ENCODE data around the gene PCK1.

Gene PCK1

DNA sequence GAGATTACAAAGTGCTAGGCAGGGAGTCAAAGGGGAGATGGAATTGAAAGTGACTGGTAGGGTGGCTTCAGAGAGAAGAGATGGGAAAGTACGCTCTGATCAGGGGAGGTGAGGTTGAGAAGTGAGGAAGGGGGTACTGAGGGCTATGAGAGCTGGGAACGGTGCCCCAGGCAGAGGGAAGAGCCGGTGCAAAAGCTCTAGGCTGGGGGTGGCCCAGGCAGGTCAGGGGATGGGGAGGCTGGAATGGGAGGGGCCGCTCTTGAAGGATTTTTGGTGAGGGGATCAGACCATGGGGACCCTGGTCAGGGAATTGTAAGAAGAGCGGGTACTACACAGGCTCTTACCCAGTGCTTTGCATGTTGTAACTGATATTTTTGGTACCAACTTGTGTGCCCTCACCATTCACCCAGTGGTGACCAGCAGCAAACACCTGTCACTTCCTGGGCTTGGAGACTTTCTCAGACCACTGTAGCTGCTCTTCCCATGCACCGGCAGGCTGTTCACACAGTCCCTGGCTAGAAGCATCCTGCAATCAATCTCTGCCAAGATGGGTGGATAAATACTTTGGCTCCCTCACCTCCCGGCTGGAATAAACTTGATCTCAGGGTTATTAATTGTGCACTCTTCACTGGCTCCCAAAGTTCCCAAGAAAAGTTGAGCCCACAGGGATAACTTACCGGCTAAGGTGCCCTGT lies 24.0 kb downstream of the PCK1 start:
- Histone ChIP-seq H2BK12ac (ENCODE audit: low read length in 2 of 2) (no peak overlapping the region), H2BK5ac (ENCODE audit: low read depth, low read length, poor library complexity, severe bottlenecking) (no peak overlapping the region), H3K27me3 (ENCODE audit: control insufficient read depth in 1 of 2, insufficient read depth in 1 of 2, low read length in 2 of 2) (peaks cover 45 to 79% of the 10 kb centered on the region in 2 experiments), H2AK5ac (ENCODE audit: low read length, severe bottlenecking) (no peak overlapping the region), H3K79me1 (replicated peaks; ENCODE audit: low read length, poor library complexity, severe bottlenecking) (no peaks in the 10 kb centered on the region), H3K9me3 (ENCODE audit: control insufficient read depth, low read length) (peaks cover 19% of the 10 kb centered on the region), H3K4ac (ENCODE audit: low read depth in 1 of 2, low read length in 2 of 2) (no peak overlapping the region), H2BK120ac (ENCODE audit: low read depth, low read length) (no peak overlapping the region), H3K36me3 (ENCODE audit: control insufficient read depth in 1 of 2, insufficient read depth in 2 of 2, low read depth in 1 of 2, low read length in 2 of 2) (no peaks in the 10 kb centered on the region), H3K18ac (ENCODE audit: low read depth in 1 of 2, low read length in 2 of 2) (no peak overlapping the region), H4K8ac (ENCODE audit: low read length) (no peak overlapping the region), H3K9ac (ENCODE audit: low read length) (no peak overlapping the region), H3K27ac (ENCODE audit: low read length, poor library complexity, severe bottlenecking) (no peak overlapping the region), H3K4me1 (ENCODE audit: control insufficient read depth, insufficient read depth, low read depth, low read length) (peaks cover 6% of the 10 kb centered on the region), H2BK15ac (ENCODE audit: low read depth, poor library complexity, severe bottlenecking) (no peak overlapping the region), H3K4me2 (ENCODE audit: low read length, poor library complexity, severe bottlenecking) (no peak overlapping the region), H4K91ac (ENCODE audit: low read length) (no peak overlapping the region), H3K23ac (ENCODE audit: low read length in 2 of 2) (no peak overlapping the region), H3K14ac (ENCODE audit: low read length in 2 of 2) (no peak overlapping the region), H3K4me3 (ENCODE audit: insufficient read depth in 1 of 2, low read depth in 1 of 2, low read length in 2 of 2) (no peak overlapping the region), H2AFZ (ENCODE audit: low read depth, low read length) (no peak overlapping the region)
- 77% methylated on average over 8 of the region's 8 CpGs for WGBS
- DNase-seq, result no peak

- peaks cover 48 to 79% of the 10 kb centered on the region in 2 experiments for H3K27me3 ChIP-seq (ENCODE audit: control insufficient read depth in 1 of 2, insufficient read depth in 1 of 2, low read length in 2 of 2)
- H2AK5ac ChIP-seq (ENCODE audit: low read length, severe bottlenecking), result no peak overlapping the region
- no peak overlapping the region for H3K23ac ChIP-seq (ENCODE audit: low read length in 2 of 2)
- WGBS, result 77% methylated on average over 17 of the region's 17 CpGs
- H3K4ac ChIP-seq (ENCODE audit: low read depth in 1 of 2, low read length in 2 of 2), result no peak overlapping the region
- peaks cover 6% of the 10 kb centered on the region for H3K4me1 ChIP-seq (ENCODE audit: control insufficient read depth, insufficient read depth, low read depth, low read length)
- H3K9ac ChIP-seq (ENCODE audit: low read length), result no peak overlapping the region
- no peak overlapping the region for H4K91ac ChIP-seq (ENCODE audit: low read length)
- no peak overlapping the region for H3K4me2 ChIP-seq (ENCODE audit: low read length, poor library complexity, severe bottlenecking)
- H4K8ac ChIP-seq (ENCODE audit: low read length), result no peak overlapping the region
- no peak overlapping the region for H3K27ac ChIP-seq (ENCODE audit: low read length, poor library complexity, severe bottlenecking)
- H2AFZ ChIP-seq (ENCODE audit: low read depth, low read length), result no peak overlapping the region
- peaks cover 19% of the 10 kb centered on the region for H3K9me3 ChIP-seq (ENCODE audit: control insufficient read depth, low read length)
- no peak overlapping the region for H3K4me3 ChIP-seq (ENCODE audit: insufficient read depth in 1 of 2, low read depth in 1 of 2, low read length in 2 of 2)
- H3K14ac ChIP-seq (ENCODE audit: low read length in 2 of 2), result no peak overlapping the region
- no peak overlapping the region for H2BK12ac ChIP-seq (ENCODE audit: low read length in 2 of 2)
- no peaks in the 10 kb centered on the region for H3K79me1 ChIP-seq (replicated peaks; ENCODE audit: low read length, poor library complexity, severe bottlenecking)
- no peaks in the 10 kb centered on the region for H3K36me3 ChIP-seq (ENCODE audit: control insufficient read depth in 1 of 2, insufficient read depth in 2 of 2, low read depth in 1 of 2, low read length in 2 of 2)
- H2BK5ac ChIP-seq (ENCODE audit: low read depth, low read length, poor library complexity, severe bottlenecking), result no peak overlapping the region
- H2BK15ac ChIP-seq (ENCODE audit: low read depth, poor library complexity, severe bottlenecking), result no peak overlapping the region
- H3K18ac ChIP-seq (ENCODE audit: low read depth in 1 of 2, low read length in 2 of 2), result no peak overlapping the region
- no peak for DNase-seq
- no peak overlapping the region for H2BK120ac ChIP-seq (ENCODE audit: low read depth, low read length)
These were observed 24.7 kb downstream of the PCK1 start for GRCh38 chr20:57585466-57586213.

- WGBS, result 66% methylated on average over 8 of the region's 8 CpGs
- no peak for DNase-seq
- Histone ChIP-seq H3K27me3 (ENCODE audit: control insufficient read depth in 1 of 2, insufficient read depth in 1 of 2, low read length in 2 of 2) (peaks cover 48 to 73% of the 10 kb centered on the region in 2 experiments), H3K23ac (ENCODE audit: low read length in 2 of 2) (no peak overlapping the region), H3K4me1 (ENCODE audit: control insufficient read depth, insufficient read depth, low read depth, low read length) (peaks cover 6% of the 10 kb centered on the region), H4K8ac (ENCODE audit: low read length) (no peak overlapping the region), H3K4me3 (ENCODE audit: insufficient read depth in 1 of 2, low read depth in 1 of 2, low read length in 2 of 2) (peak overlapping the region in 1 of 2 experiments; percentile 0), H3K4me2 (ENCODE audit: low read length, poor library complexity, severe bottlenecking) (no peak overlapping the region), H3K14ac (ENCODE audit: low read length in 2 of 2) (no peak overlapping the region), H2AK5ac (ENCODE audit: low read length, severe bottlenecking) (no peak overlapping the region), H3K4ac (ENCODE audit: low read depth in 1 of 2, low read length in 2 of 2) (no peak overlapping the region), H3K79me1 (replicated peaks; ENCODE audit: low read length, poor library complexity, severe bottlenecking) (no peaks in the 10 kb centered on the region), H2BK5ac (ENCODE audit: low read depth, low read length, poor library complexity, severe bottlenecking) (no peak overlapping the region), H3K9ac (ENCODE audit: low read length) (no peak overlapping the region), H2BK12ac (ENCODE audit: low read length in 2 of 2) (no peak overlapping the region), H2BK15ac (ENCODE audit: low read depth, poor library complexity, severe bottlenecking) (no peak overlapping the region), H3K18ac (ENCODE audit: low read depth in 1 of 2, low read length in 2 of 2) (no peak overlapping the region), H3K9me3 (ENCODE audit: control insufficient read depth, low read length) (peaks cover 19% of the 10 kb centered on the region), H3K27ac (ENCODE audit: low read length, poor library complexity, severe bottlenecking) (no peak overlapping the region), H3K36me3 (ENCODE audit: control insufficient read depth in 1 of 2, insufficient read depth in 2 of 2, low read depth in 1 of 2, low read length in 2 of 2) (no peaks in the 10 kb centered on the region), H4K91ac (ENCODE audit: low read length) (no peak overlapping the region), H2AFZ (ENCODE audit: low read depth, low read length) (no peak overlapping the region), H2BK120ac (ENCODE audit: low read depth, low read length) (no peak overlapping the region)
These were observed 25.5 kb downstream of the PCK1 start for GRCh38 chr20:57586370-57586793.

DNA sequence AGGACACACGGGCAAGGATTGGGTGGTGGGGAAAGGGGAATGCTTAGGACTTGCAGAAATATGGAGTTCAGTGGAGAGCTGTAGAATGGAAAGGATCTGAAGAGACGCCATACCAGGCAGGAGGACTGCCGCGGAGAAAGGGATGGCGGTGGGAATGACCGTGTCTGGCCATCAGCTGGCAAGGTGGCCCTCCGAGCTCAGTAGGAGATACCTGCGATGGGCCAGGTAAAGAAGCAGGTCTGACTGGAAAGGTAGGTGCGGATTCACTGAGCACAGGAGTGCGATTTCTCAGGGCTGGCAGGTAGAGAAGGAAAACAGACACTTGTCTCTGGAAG lies 26.0 kb downstream of the PCK1 start:
- Histone ChIP-seq H3K14ac (ENCODE audit: low read length in 2 of 2) (no peak overlapping the region), H4K8ac (ENCODE audit: low read length) (no peak overlapping the region), H3K36me3 (ENCODE audit: control insufficient read depth in 1 of 2, insufficient read depth in 2 of 2, low read depth in 1 of 2, low read length in 2 of 2) (no peaks in the 10 kb centered on the region), H3K18ac (ENCODE audit: low read depth in 1 of 2, low read length in 2 of 2) (no peak overlapping the region), H3K9me3 (ENCODE audit: control insufficient read depth, low read length) (peaks cover 19% of the 10 kb centered on the region), H2BK12ac (ENCODE audit: low read length in 2 of 2) (no peak overlapping the region), H3K4me3 (ENCODE audit: insufficient read depth in 1 of 2, low read depth in 1 of 2, low read length in 2 of 2) (no peak overlapping the region), H2AK5ac (ENCODE audit: low read length, severe bottlenecking) (no peak overlapping the region), H3K4me2 (ENCODE audit: low read length, poor library complexity, severe bottlenecking) (no peak overlapping the region), H2AFZ (ENCODE audit: low read depth, low read length) (no peak overlapping the region), H2BK15ac (ENCODE audit: low read depth, poor library complexity, severe bottlenecking) (no peak overlapping the region), H3K27me3 (ENCODE audit: control insufficient read depth in 1 of 2, insufficient read depth in 1 of 2, low read length in 2 of 2) (peaks cover 43 to 72% of the 10 kb centered on the region in 2 experiments), H3K4ac (ENCODE audit: low read depth in 1 of 2, low read length in 2 of 2) (no peak overlapping the region), H2BK120ac (ENCODE audit: low read depth, low read length) (no peak overlapping the region), H4K91ac (ENCODE audit: low read length) (no peak overlapping the region), H3K4me1 (ENCODE audit: control insufficient read depth, insufficient read depth, low read depth, low read length) (peaks cover 6% of the 10 kb centered on the region), H3K79me1 (replicated peaks; ENCODE audit: low read length, poor library complexity, severe bottlenecking) (no peaks in the 10 kb centered on the region), H3K23ac (ENCODE audit: low read length in 2 of 2) (no peak overlapping the region), H2BK5ac (ENCODE audit: low read depth, low read length, poor library complexity, severe bottlenecking) (no peak overlapping the region), H3K9ac (ENCODE audit: low read length) (no peak overlapping the region), H3K27ac (ENCODE audit: low read length, poor library complexity, severe bottlenecking) (no peak overlapping the region)
- 91% methylated on average over 8 of the region's 10 CpGs for WGBS
- no peak for DNase-seq

All from mesenchymal stem cell (in vitro differentiated cells and primary cell).